Measurements from ENCODE around the gene RASEF.
"Not testable (repeated sequence)": the region's sequence is repeated elsewhere in the genome, so short reads cannot be mapped to it uniquely, and the experiment has no call there.

Gene RASEF

GRCh38 chr9:83081846-83082245 is 18.9 kb upstream of the RASEF start:
- Histone ChIP-seq H3K27ac (no peak overlapping the region), H3K4me3 (no peak overlapping the region)
- no peak for DNase-seq (ENCODE audit: low spot score)
- TF ChIP-seq CTCF (IDR thresholded peaks at IDR 0.05) = no peak

- DNase-seq (ENCODE audit: low spot score) = no peak
- TF ChIP-seq CTCF (IDR thresholded peaks at IDR 0.05) = no peak
- no peak overlapping the region for H3K27ac ChIP-seq
- no peak overlapping the region for H3K4me3 ChIP-seq
Measured at GRCh38 chr9:83081010-83081409, 18.1 kb upstream of the RASEF start.

- not testable (repeated sequence) for DNase-seq (ENCODE audit: low spot score); H3K4me3 ChIP-seq; H3K27ac ChIP-seq
Measured at GRCh38 chr9:83075932-83076331, 13.0 kb upstream of the RASEF start.

- not testable (repeated sequence) for H3K27ac ChIP-seq; DNase-seq (ENCODE audit: low spot score); H3K4me3 ChIP-seq
Measured at GRCh38 chr9:83072498-83072897, 9.6 kb upstream of the RASEF start.

- no peak for TF ChIP-seq CTCF (IDR thresholded peaks at IDR 0.05)
- no peak overlapping the region for H3K27ac ChIP-seq
- no peak overlapping the region for H3K4me3 ChIP-seq
- no peak for DNase-seq (ENCODE audit: low spot score)
Measured at GRCh38 chr9:83071626-83072025, 8.7 kb upstream of the RASEF start.

- Histone ChIP-seq H3K27ac (no peak overlapping the region), H3K4me3 (no peak overlapping the region)
- DNase-seq (ENCODE audit: low spot score) = no peak
- no peak for TF ChIP-seq CTCF (IDR thresholded peaks at IDR 0.05)
Measured at GRCh38 chr9:83070261-83070660, 7.3 kb upstream of the RASEF start.

- Histone ChIP-seq H3K27ac (no peak overlapping the region), H3K4me3 (no peak overlapping the region)
- no peak for TF ChIP-seq CTCF (IDR thresholded peaks at IDR 0.05)
- no peak for DNase-seq (ENCODE audit: low spot score)
Measured at GRCh38 chr9:83069651-83070050, 6.7 kb upstream of the RASEF start.

- no peak for DNase-seq (ENCODE audit: low spot score)
- Histone ChIP-seq H3K27ac (no peak overlapping the region), H3K4me3 (no peak overlapping the region)
- TF ChIP-seq CTCF (IDR thresholded peaks at IDR 0.05) = no peak
Measured at GRCh38 chr9:83068414-83068813, 5.5 kb upstream of the RASEF start.
